HEK293 (cell line): ENCODE data around the gene ZNF211.

Source experiments
- CTCF ChIA-PET: fragments of 350-600 bp; formaldehyde crosslinking; extraction: SDS; loops from one replicate; lab custom pipeline; 2021; ENCODE audit warnings: antibody characterized with exemption; lab: Yijun Ruan, JAX
- POLR2A ChIA-PET: fragments of 300-600 bp; formaldehyde crosslinking; extraction: SDS; loops from one replicate; lab custom pipeline; 2020; ENCODE audit warnings: antibody characterized with exemption, inconsistent platforms; lab: Yijun Ruan, JAX
- H3K27ac ChIP-seq: fragments of 200-500 bp; sonication (Bioruptor generic); 2 replicates; pipeline ENCODE4 v1.5.1; 2014; ENCODE audit warnings: low read depth, low read length, control low read depth, inconsistent platforms; ENCODE audit errors: extremely low read depth
- H3K36me3 ChIP-seq, 2 experiments: fragments of 200-500 bp in 1 of 2; sonication (Bioruptor generic) in 1 of 2; 1 replicate in 1 of 2; 2 replicates in 1 of 2; pipeline ENCODE4 v1.5.1; 2014 to 2017; ENCODE audit warnings: inconsistent platforms in 2 of 2, low read length in 2 of 2; ENCODE audit not compliant: control insufficient read depth in 2 of 2, insufficient read depth in 1 of 2
- H3K4me1 ChIP-seq: fragments of 200-500 bp; sonication (Bioruptor generic); 2 replicates; pipeline ENCODE4 v1.5.1; 2014; ENCODE audit warnings: mild to moderate bottlenecking, low read length, inconsistent platforms; ENCODE audit not compliant: control insufficient read depth, insufficient read depth
- H3K4me3 ChIP-seq: 2 replicates; pipeline ENCODE4 v1.5.1; 2011; ENCODE audit warnings: low read depth, mild to moderate bottlenecking, control low read depth, low read length, moderate library complexity
- H3K9me3 ChIP-seq: fragments of 200-500 bp; sonication (Bioruptor generic); 2 replicates; pipeline ENCODE4 v1.5.1; 2014; ENCODE audit warnings: low read depth, low read length, inconsistent platforms; ENCODE audit not compliant: control insufficient read depth, insufficient read depth
- BCL11A ChIP-seq: fragments of 450-650 bp; formaldehyde crosslinking; IDR thresholded peaks from 2 replicates; pipeline ENCODE4 v1.5.1; 2016; ENCODE audit warnings: low read depth, missing biosample characterization, missing genetic modification characterization
- BCL11B ChIP-seq: fragments of 450-650 bp; formaldehyde crosslinking; IDR thresholded peaks from 2 replicates; pipeline ENCODE4 v1.5.1; 2016; ENCODE audit warnings: low read depth, missing biosample characterization, missing genetic modification characterization
- HOXC10 ChIP-seq: sonication (generic); formaldehyde crosslinking; IDR thresholded peaks from 2 replicates; pipeline ENCODE4 v1.8.1; 2023; ENCODE audit warnings: mild to moderate bottlenecking, missing genetic modification reagents
- HOXD13 ChIP-seq: sonication (generic); formaldehyde crosslinking; IDR thresholded peaks from 2 replicates; pipeline ENCODE4 v1.8.0; 2022; ENCODE audit warnings: missing genetic modification reagents, borderline replicate concordance
- KLF1 ChIP-seq: fragments of 450-650 bp; formaldehyde crosslinking; IDR thresholded peaks from 2 replicates; pipeline ENCODE4 v1.5.1; 2016; ENCODE audit warnings: missing biosample characterization, missing genetic modification characterization
- KLF16 ChIP-seq: fragments of 450-650 bp; formaldehyde crosslinking; IDR thresholded peaks from 2 replicates; pipeline ENCODE4 v1.5.1; 2017; ENCODE audit warnings: missing biosample characterization, missing genetic modification characterization
- SETDB1 ChIP-seq: IDR thresholded peaks from one replicate; pipeline ENCODE4 v1.6.1; 2017; ENCODE audit warnings: mild to moderate bottlenecking, low read length, moderate library complexity, mixed read lengths; ENCODE audit not compliant: insufficient read length
- SP2 ChIP-seq: fragments of 450-650 bp; formaldehyde crosslinking; IDR thresholded peaks from 2 replicates; pipeline ENCODE4 v1.5.1; 2016; ENCODE audit warnings: missing biosample characterization, missing genetic modification characterization
- ZBTB17 ChIP-seq: fragments of 450-650 bp; formaldehyde crosslinking; IDR thresholded peaks from 2 replicates; pipeline ENCODE4 v1.5.1; 2016; ENCODE audit warnings: missing biosample characterization, missing genetic modification characterization
- ZBTB20 ChIP-seq: fragments of 450-650 bp; formaldehyde crosslinking; IDR thresholded peaks from 2 replicates; pipeline ENCODE4 v1.5.1; 2016; ENCODE audit warnings: missing biosample characterization, missing genetic modification characterization
- ZEB2 ChIP-seq: fragments of 450-650 bp; formaldehyde crosslinking; IDR thresholded peaks from 2 replicates; pipeline ENCODE4 v1.5.1; 2016; ENCODE audit warnings: missing biosample characterization, missing genetic modification characterization
- ZIC2 ChIP-seq: fragments of 450-650 bp; formaldehyde crosslinking; IDR thresholded peaks from 2 replicates; pipeline ENCODE4 v1.5.1; 2016; ENCODE audit warnings: missing biosample characterization, missing genetic modification characterization
- ZNF175 ChIP-seq: fragments of 450-650 bp; formaldehyde crosslinking; IDR thresholded peaks from 2 replicates; pipeline ENCODE4 v1.5.1; 2016; ENCODE audit warnings: missing biosample characterization, missing genetic modification characterization
- ZNF324 ChIP-seq: fragments of 450-650 bp; formaldehyde crosslinking; IDR thresholded peaks from 2 replicates; pipeline ENCODE4 v1.5.1; 2016; ENCODE audit warnings: missing biosample characterization, missing genetic modification characterization
- ZNF433 ChIP-seq: fragments of 450-650 bp; formaldehyde crosslinking; IDR thresholded peaks from 2 replicates; pipeline ENCODE4 v1.5.1; 2016; ENCODE audit warnings: missing biosample characterization, missing genetic modification characterization, low read depth
- ZNF473 ChIP-seq: fragments of 450-650 bp; formaldehyde crosslinking; IDR thresholded peaks from 2 replicates; pipeline ENCODE4 v1.5.1; 2017; ENCODE audit warnings: missing biosample characterization, missing genetic modification characterization
- ZNF48 ChIP-seq: fragments of 450-650 bp; formaldehyde crosslinking; IDR thresholded peaks from 2 replicates; pipeline ENCODE4 v1.5.1; 2016; ENCODE audit warnings: missing biosample characterization, missing genetic modification characterization
- ZNF501 ChIP-seq: fragments of 450-650 bp; formaldehyde crosslinking; IDR thresholded peaks from 2 replicates; pipeline ENCODE4 v1.5.1; 2016; ENCODE audit warnings: missing biosample characterization, missing genetic modification characterization
- ZNF610 ChIP-seq: fragments of 450-650 bp; formaldehyde crosslinking; IDR thresholded peaks from 2 replicates; pipeline ENCODE4 v1.5.1; 2016; ENCODE audit warnings: missing biosample characterization, missing genetic modification characterization, borderline replicate concordance
- ZNF660 ChIP-seq: fragments of 450-650 bp; IDR thresholded peaks from 2 replicates; pipeline ENCODE4 v1.5.1; 2018; ENCODE audit warnings: missing biosample characterization, mild to moderate bottlenecking, missing genetic modification characterization
- ZNF747 ChIP-seq: fragments of 450-650 bp; formaldehyde crosslinking; IDR thresholded peaks from 2 replicates; pipeline ENCODE4 v1.5.1; 2016; ENCODE audit warnings: missing biosample characterization, missing genetic modification characterization
- TF ChIP-seq, protein P1 (sequence below): fragments of 450-650 bp; formaldehyde crosslinking; conservative IDR thresholded peaks from 2 replicates; pipeline ENCODE4 v1.5.1; 2016; ENCODE audit warnings: low read depth, missing biosample characterization, missing genetic modification characterization
- TF ChIP-seq, protein P2 (sequence below): fragments of 450-650 bp; formaldehyde crosslinking; IDR thresholded peaks from 2 replicates; pipeline ENCODE4 v1.5.1; 2017; ENCODE audit warnings: missing biosample characterization, missing genetic modification characterization
- TF ChIP-seq, protein P3 (sequence below): fragments of 450-650 bp; formaldehyde crosslinking; IDR thresholded peaks from 2 replicates; pipeline ENCODE4 v1.5.1; 2016; ENCODE audit warnings: missing biosample characterization, missing genetic modification characterization
- TF ChIP-seq, protein P4 (sequence below): fragments of 450-650 bp; formaldehyde crosslinking; IDR thresholded peaks from 2 replicates; pipeline ENCODE4 v1.5.1; 2016; ENCODE audit warnings: missing biosample characterization, missing genetic modification characterization

The ZNF211 gene

DNA sequence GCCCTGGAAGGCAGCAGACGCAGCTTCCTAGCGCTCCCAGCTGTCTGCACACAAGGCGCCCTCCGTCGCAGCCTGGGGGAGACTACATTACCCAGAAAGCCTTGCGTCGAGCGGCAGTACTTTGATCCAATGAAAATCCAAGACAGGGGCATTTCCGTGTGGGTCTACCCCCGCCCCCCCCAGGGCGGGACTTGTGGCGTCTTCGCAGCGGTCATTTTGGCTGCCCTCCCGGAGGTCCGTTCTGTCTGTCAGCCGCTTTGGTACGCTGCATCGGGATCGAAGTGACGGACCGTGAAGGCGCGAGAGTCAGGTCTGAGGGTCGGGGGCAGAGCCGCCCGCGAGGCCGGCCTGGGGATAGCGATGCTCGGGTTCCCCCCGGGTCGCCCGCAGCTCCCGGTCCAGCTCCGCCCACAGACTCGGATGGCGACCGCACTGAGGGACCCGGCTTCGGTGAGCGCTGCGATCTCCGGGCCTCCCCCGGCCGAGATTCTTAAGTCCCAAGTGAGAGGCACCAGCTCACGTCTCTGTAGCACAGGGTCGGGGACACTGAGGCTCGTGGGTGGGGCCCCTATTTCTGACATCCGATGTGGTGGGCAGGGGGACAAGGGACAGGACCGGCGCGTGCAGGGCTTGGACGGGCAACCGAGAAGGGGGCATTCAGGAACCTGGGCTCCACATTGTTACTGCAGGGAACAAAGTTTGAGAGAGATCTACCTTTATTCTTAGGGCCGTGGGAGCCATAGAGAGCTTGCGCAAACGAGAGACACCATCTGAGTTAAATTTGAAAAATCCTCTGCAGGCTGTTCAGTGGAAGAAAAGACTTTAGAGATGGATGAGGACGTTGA, at the start of gene ZNF211:
Gene ZNF211, plus strand, starts transcription at position 182 of the 845 bp plus-strand sequence. Its CDS starts 179 bp downstream, at position 361.
- H3K27ac ChIP-seq = no peak within 1 kb of the TSS; the same call in 1 of the 2 replicates
- ChIA-PET CTCF (interaction anchor here (0.5 to 1.1 kb wide), 3 partner anchors 9 to 523 kb away, joined by 3 read pairs; no protein-coding TSS in a partner anchor), POLR2A (interaction anchor here (0.5 to 2.5 kb wide), 9 partner anchors 19 to 244 kb away, joined by 3 to 10 read pairs (median 4); partner anchors contain the start of genes ZNF134, ZNF416, ZNF548 and ZNF551)
- peaks cover 27 to 36% of the 10 kb centered on the region in 2 experiments for H3K36me3 ChIP-seq
- no peaks in the 10 kb centered on the region; the same call in 1 of the 2 replicates for H3K9me3 ChIP-seq
- peak within 1 kb of the TSS; percentile 80 for H3K4me3 ChIP-seq
- H3K4me1 ChIP-seq = 0 out of 2 replicates have a peak, but pooled peaks cover 2% of the 10 kb centered on the region
- TF ChIP-seq SP2 (tag by site-specific recombination) (peak; percentile 94), BCL11A (tag by site-specific recombination) (no peak), ZNF175 (no peak), ZNF324 (tag by site-specific recombination) (peak; percentile 16; the same call in 1 of the 2 replicates), ZNF660 (tag by site-specific recombination) (no peak), ZNF433 (tag by site-specific recombination) (no peak), ZNF747 (no peak), KLF1 (peak; percentile 69), ZEB2 (tag by site-specific recombination) (no peak), BCL11B (no peak), ZBTB17 (tag by site-specific recombination) (peak; percentile 34; the same call in 1 of the 2 replicates), ZNF473 (no peak), HOXD13 (CRISPR knock-in tag) (no peak), ZNF610 (no peak), ZIC2 (tag by site-specific recombination) (peak; percentile 39; the same call in 1 of the 2 replicates), ZBTB20 (peak; percentile 62; the same call in 1 of the 2 replicates), KLF16 (tag by site-specific recombination) (peak; percentile 84; the same call in 1 of the 2 replicates), HOXC10 (CRISPR knock-in tag) (peak; percentile 92; the same call in 1 of the 2 replicates), SETDB1 (no peak), ZNF501 (tag by site-specific recombination) (0 out of 2 replicates have a peak, but pooled peaks have one; percentile 42), ZNF48 (tag by site-specific recombination) (no peak)
- TF ChIP-seq, protein P1, sequence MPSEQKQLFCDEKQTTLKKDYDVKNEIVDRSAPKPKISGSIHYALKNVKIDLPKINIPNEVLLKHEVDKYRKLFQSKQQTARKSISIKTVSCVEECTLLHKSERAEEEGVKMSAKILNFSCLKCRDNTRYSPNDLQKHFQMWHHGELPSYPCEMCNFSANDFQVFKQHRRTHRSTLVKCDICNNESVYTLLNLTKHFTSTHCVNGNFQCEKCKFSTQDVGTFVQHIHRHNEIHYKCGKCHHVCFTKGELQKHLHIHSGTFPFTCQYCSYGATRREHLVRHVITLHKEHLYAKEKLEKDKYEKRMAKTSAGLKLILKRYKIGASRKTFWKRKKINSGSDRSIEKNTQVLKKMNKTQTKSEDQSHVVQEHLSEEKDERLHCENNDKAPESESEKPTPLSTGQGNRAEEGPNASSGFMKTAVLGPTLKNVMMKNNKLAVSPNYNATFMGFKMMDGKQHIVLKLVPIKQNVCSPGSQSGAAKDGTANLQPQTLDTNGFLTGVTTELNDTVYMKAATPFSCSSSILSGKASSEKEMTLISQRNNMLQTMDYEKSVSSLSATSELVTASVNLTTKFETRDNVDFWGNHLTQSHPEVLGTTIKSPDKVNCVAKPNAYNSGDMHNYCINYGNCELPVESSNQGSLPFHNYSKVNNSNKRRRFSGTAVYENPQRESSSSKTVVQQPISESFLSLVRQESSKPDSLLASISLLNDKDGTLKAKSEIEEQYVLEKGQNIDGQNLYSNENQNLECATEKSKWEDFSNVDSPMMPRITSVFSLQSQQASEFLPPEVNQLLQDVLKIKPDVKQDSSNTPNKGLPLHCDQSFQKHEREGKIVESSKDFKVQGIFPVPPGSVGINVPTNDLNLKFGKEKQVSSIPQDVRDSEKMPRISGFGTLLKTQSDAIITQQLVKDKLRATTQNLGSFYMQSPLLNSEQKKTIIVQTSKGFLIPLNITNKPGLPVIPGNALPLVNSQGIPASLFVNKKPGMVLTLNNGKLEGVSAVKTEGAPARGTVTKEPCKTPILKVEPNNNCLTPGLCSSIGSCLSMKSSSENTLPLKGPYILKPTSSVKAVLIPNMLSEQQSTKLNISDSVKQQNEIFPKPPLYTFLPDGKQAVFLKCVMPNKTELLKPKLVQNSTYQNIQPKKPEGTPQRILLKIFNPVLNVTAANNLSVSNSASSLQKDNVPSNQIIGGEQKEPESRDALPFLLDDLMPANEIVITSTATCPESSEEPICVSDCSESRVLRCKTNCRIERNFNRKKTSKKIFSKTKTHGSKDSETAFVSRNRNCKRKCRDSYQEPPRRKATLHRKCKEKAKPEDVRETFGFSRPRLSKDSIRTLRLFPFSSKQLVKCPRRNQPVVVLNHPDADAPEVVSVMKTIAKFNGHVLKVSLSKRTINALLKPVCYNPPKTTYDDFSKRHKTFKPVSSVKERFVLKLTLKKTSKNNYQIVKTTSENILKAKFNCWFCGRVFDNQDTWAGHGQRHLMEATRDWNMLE = peak; percentile 69
- TF ChIP-seq, protein P2, sequence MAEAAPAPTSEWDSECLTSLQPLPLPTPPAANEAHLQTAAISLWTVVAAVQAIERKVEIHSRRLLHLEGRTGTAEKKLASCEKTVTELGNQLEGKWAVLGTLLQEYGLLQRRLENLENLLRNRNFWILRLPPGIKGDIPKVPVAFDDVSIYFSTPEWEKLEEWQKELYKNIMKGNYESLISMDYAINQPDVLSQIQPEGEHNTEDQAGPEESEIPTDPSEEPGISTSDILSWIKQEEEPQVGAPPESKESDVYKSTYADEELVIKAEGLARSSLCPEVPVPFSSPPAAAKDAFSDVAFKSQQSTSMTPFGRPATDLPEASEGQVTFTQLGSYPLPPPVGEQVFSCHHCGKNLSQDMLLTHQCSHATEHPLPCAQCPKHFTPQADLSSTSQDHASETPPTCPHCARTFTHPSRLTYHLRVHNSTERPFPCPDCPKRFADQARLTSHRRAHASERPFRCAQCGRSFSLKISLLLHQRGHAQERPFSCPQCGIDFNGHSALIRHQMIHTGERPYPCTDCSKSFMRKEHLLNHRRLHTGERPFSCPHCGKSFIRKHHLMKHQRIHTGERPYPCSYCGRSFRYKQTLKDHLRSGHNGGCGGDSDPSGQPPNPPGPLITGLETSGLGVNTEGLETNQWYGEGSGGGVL (tag by site-specific recombination) = peak; percentile 8; the same call in 1 of the 2 replicates
- TF ChIP-seq, protein P3, sequence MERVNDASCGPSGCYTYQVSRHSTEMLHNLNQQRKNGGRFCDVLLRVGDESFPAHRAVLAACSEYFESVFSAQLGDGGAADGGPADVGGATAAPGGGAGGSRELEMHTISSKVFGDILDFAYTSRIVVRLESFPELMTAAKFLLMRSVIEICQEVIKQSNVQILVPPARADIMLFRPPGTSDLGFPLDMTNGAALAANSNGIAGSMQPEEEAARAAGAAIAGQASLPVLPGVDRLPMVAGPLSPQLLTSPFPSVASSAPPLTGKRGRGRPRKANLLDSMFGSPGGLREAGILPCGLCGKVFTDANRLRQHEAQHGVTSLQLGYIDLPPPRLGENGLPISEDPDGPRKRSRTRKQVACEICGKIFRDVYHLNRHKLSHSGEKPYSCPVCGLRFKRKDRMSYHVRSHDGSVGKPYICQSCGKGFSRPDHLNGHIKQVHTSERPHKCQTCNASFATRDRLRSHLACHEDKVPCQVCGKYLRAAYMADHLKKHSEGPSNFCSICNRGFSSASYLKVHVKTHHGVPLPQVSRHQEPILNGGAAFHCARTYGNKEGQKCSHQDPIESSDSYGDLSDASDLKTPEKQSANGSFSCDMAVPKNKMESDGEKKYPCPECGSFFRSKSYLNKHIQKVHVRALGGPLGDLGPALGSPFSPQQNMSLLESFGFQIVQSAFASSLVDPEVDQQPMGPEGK (tag by site-specific recombination) = peak; percentile 96
- TF ChIP-seq, protein P4, sequence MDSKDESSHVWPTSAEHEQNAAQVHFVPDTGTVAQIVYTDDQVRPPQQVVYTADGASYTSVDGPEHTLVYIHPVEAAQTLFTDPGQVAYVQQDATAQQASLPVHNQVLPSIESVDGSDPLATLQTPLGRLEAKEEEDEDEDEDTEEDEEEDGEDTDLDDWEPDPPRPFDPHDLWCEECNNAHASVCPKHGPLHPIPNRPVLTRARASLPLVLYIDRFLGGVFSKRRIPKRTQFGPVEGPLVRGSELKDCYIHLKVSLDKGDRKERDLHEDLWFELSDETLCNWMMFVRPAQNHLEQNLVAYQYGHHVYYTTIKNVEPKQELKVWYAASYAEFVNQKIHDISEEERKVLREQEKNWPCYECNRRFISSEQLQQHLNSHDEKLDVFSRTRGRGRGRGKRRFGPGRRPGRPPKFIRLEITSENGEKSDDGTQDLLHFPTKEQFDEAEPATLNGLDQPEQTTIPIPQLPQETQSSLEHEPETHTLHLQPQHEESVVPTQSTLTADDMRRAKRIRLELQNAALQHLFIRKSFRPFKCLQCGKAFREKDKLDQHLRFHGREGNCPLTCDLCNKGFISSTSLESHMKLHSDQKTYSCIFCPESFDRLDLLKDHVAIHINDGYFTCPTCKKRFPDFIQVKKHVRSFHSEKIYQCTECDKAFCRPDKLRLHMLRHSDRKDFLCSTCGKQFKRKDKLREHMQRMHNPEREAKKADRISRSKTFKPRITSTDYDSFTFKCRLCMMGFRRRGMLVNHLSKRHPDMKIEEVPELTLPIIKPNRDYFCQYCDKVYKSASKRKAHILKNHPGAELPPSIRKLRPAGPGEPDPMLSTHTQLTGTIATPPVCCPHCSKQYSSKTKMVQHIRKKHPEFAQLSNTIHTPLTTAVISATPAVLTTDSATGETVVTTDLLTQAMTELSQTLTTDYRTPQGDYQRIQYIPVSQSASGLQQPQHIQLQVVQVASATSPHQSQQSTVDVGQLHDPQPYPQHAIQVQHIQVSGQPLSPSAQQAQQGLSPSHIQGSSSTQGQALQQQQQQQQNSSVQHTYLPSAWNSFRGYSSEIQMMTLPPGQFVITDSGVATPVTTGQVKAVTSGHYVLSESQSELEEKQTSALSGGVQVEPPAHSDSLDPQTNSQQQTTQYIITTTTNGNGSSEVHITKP (tag by site-specific recombination) = peak; percentile 68
